ENCODE measurements around the gene ABR. TPM values are rescaled to one million over a fixed set of nuclear protein-coding genes. Genes with fewer than 3 reads are reported as not detected.
"Not testable (repeated sequence)": the region's sequence is repeated elsewhere in the genome, so short reads cannot be mapped to it uniquely, and the experiment has no call there.

The ABR gene
- total RNA-seq, 1 experiment from 2014 or later, result 78.3 TPM

DNA sequence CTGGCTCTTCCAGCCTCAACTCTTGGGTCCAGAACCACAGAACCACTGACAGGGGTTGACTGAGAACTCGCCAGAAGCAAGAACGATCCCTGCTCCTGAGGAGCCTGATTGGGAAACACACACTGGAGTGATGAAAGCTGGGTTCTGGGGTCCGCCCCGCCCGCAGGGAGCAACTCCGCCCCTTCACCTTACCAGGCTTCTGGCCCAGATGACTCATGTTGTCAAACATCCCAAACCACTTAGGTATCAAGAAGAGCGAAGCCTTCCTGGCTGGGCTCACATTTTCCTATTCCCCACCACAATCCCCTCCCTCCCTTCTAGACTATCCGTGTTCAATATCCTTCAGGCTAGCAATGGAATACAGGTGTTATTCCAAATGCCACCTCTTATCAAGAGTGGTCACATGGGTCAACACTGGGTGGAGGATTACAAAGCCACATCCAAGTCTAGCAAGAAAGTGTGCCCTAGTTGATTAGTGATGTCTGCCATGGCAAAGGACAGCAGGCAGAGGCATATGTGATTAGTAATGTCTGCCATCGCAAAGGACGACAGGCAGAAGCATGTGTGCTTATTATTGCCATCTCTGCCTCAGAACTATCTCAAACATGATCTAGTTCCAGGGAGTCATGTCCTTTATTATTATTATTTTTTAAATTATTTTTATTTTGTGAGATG is 112.4 kb downstream of the ABR start:
- Histone ChIP-seq H3K36me3 (ENCODE audit: control insufficient read depth, insufficient read depth, low read length) (peaks cover 9% of the 10 kb centered on the region), H3K4me3 (ENCODE audit: low read depth, low read length) (no peak overlapping the region), H3K9me3 (no peaks in the 10 kb centered on the region; the same call in 1 of the 2 replicates), H3K27me3 (replicated peaks; ENCODE audit: control insufficient read depth, insufficient read depth, low read length) (no peaks in the 10 kb centered on the region), H3K4me1 (no peaks in the 10 kb centered on the region)
- H3K36me3 Mint-ChIP-seq (ENCODE audit: insufficient read depth, unreplicated experiment), result peaks cover 27% of the 10 kb centered on the region
- CTCF ChIA-PET, result interaction anchor here (0.6 kb wide), 1 partner anchor 681 kb away, joined by 4 read pairs; no protein-coding TSS in a partner anchor
- POLR2A ChIA-PET, result no interaction called here
- H3K27me3 Mint-ChIP-seq (ENCODE audit: insufficient read depth, unreplicated experiment), result no peaks in the 10 kb centered on the region
- TF ChIP-seq CTCF (IDR thresholded peaks at IDR 0.05; ENCODE audit: insufficient read depth in 1 of 2, low read depth in 1 of 2, low read length in 1 of 2, severe bottlenecking in 1 of 2, unreplicated experiment in 1 of 2), result no peak
- no peak for DNase-seq
- no TSS peak for BruUV-seq (replicated peaks)
- H3K4me1 Mint-ChIP-seq (ENCODE audit: low read depth, unreplicated experiment), result no peaks in the 10 kb centered on the region
- no peak overlapping the region for H3K27ac Mint-ChIP-seq (ENCODE audit: unreplicated experiment)
- no peak overlapping the region for H3K4me3 Mint-ChIP-seq (ENCODE audit: unreplicated experiment)
- intact Hi-C loops (cut with micrococcal nuclease; ENCODE audit: unreplicated experiment), result no loop called here
- H3K9me3 Mint-ChIP-seq (ENCODE audit: unreplicated experiment), result peaks cover 14% of the 10 kb centered on the region

DNA sequence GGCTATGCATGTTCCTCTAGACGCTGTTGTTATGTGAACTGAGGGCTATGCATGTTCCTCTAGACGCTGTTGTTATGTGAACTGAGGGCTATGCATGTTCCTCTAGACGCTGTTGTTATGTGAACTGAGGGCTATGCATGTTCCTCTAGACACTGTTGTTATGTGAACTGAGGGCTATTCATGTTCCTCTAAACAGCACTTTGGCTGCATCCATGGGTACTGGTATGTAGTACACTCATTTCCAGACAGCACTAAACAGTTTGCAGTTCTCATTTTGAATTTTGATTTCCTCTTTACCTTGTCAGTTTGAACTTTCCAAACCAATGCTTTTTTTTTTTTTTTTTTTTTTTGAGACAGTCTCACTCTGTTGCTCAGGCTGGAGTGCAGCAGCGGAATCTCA is 114.4 kb downstream of the ABR start:
- H3K9me3 ChIP-seq; H3K4me3 Mint-ChIP-seq (ENCODE audit: unreplicated experiment); CTCF ChIA-PET; H3K27me3 ChIP-seq (replicated peaks; ENCODE audit: control insufficient read depth, insufficient read depth, low read length); H3K4me1 ChIP-seq; H3K27ac Mint-ChIP-seq (ENCODE audit: unreplicated experiment); H3K27me3 Mint-ChIP-seq (ENCODE audit: insufficient read depth, unreplicated experiment); H3K4me3 ChIP-seq (ENCODE audit: low read depth, low read length); H3K4me1 Mint-ChIP-seq (ENCODE audit: low read depth, unreplicated experiment); intact Hi-C loops (cut with micrococcal nuclease; ENCODE audit: unreplicated experiment); BruUV-seq (replicated peaks); DNase-seq: not testable (repeated sequence)
- H3K36me3 ChIP-seq (ENCODE audit: control insufficient read depth, insufficient read depth, low read length), result peaks cover 10% of the 10 kb centered on the region
- peaks cover 27% of the 10 kb centered on the region for H3K36me3 Mint-ChIP-seq (ENCODE audit: insufficient read depth, unreplicated experiment)
- POLR2A ChIA-PET, result interaction anchor here (0.6 kb wide), 1 partner anchor 72 kb away, joined by 13 read pairs; no protein-coding TSS in a partner anchor
- H3K9me3 Mint-ChIP-seq (ENCODE audit: unreplicated experiment), result peaks cover 14% of the 10 kb centered on the region

- Histone ChIP-seq H3K4me1 (no peaks in the 10 kb centered on the region), H3K27me3 (replicated peaks; ENCODE audit: control insufficient read depth, insufficient read depth, low read length) (no peaks in the 10 kb centered on the region), H3K4me3 (ENCODE audit: low read depth, low read length) (no peak overlapping the region), H3K9me3 (no peaks in the 10 kb centered on the region), H3K36me3 (ENCODE audit: control insufficient read depth, insufficient read depth, low read length) (peaks cover 4% of the 10 kb centered on the region; the same call in 1 of the 2 replicates)
- TF ChIP-seq CTCF (IDR thresholded peaks at IDR 0.05; ENCODE audit: insufficient read depth in 1 of 2, low read depth in 1 of 2, low read length in 1 of 2, severe bottlenecking in 1 of 2, unreplicated experiment in 1 of 2), result no peak
- no peak for DNase-seq
- CTCF ChIA-PET, result no interaction called here
- no TSS peak for BruUV-seq (replicated peaks)
- Mint-ChIP-seq H3K27me3 (ENCODE audit: insufficient read depth, unreplicated experiment) (no peaks in the 10 kb centered on the region), H3K4me3 (ENCODE audit: unreplicated experiment) (no peak overlapping the region), H3K4me1 (ENCODE audit: low read depth, unreplicated experiment) (no peaks in the 10 kb centered on the region), H3K36me3 (ENCODE audit: insufficient read depth, unreplicated experiment) (peaks cover 18% of the 10 kb centered on the region), H3K27ac (ENCODE audit: unreplicated experiment) (no peak overlapping the region), H3K9me3 (ENCODE audit: unreplicated experiment) (peaks cover 2% of the 10 kb centered on the region)
- intact Hi-C loops (cut with micrococcal nuclease; ENCODE audit: unreplicated experiment), result no loop called here
- POLR2A ChIA-PET, result no interaction called here
Measured at GRCh38 chr17:1060991-1061390, 118.8 kb downstream of the ABR start.

Data from Caco-2 (cell line).